GM21825 (cell line): Measurements from ENCODE around the gene TMEM229A.
"Not testable (repeated sequence)": the region's sequence is repeated elsewhere in the genome, so short reads cannot be mapped to it uniquely, and the experiment has no call there.

Source experiments
- ATAC-seq: cut with Tn5 transposase; IDR thresholded peaks from one replicate; pipeline ENCODE4 v1.9.1; 2021; ENCODE audit warnings: mild to moderate bottlenecking, moderate library complexity; ENCODE audit not compliant: unreplicated experiment

Gene TMEM229A

GRCh38 chr7:124033095-124033806 lies 384 bp upstream of the TMEM229A start:
- ATAC-seq, result no peak

GRCh38 chr7:124031919-124032318 lies 948 bp downstream of the TMEM229A start:
- no peak for ATAC-seq

- no peak for ATAC-seq
Observed at GRCh38 chr7:124031406-124031805, 1.5 kb downstream of the TMEM229A start.

- ATAC-seq, result no peak
Observed at GRCh38 chr7:124030964-124031363, 1.9 kb downstream of the TMEM229A start.

GRCh38 chr7:124029396-124030188 lies 3.3 kb downstream of the TMEM229A start:
- no peak for ATAC-seq

- ATAC-seq, result no peak
Observed at GRCh38 chr7:124027236-124027635, 5.6 kb downstream of the TMEM229A start.

GRCh38 chr7:124024329-124024728 lies 8.5 kb downstream of the TMEM229A start:
- ATAC-seq, result not testable (repeated sequence)

- ATAC-seq, result no peak
Observed at GRCh38 chr7:124022551-124022950, 10.3 kb downstream of the TMEM229A start.

GRCh38 chr7:124020060-124020459 lies 12.8 kb downstream of the TMEM229A start:
- no peak for ATAC-seq

- ATAC-seq, result no peak
Observed at GRCh38 chr7:124013306-124013705, 19.6 kb downstream of the TMEM229A start.

GRCh38 chr7:124012864-124013263 lies 20.0 kb downstream of the TMEM229A start:
- ATAC-seq, result no peak

- no peak for ATAC-seq
Observed at GRCh38 chr7:124009321-124009720, 23.5 kb downstream of the TMEM229A start.

GRCh38 chr7:124008296-124008695 lies 24.6 kb downstream of the TMEM229A start:
- not testable (repeated sequence) for ATAC-seq

- ATAC-seq, result no peak
Observed at GRCh38 chr7:123999703-124000102, 33.2 kb downstream of the TMEM229A start.

- ATAC-seq, result no peak
Observed at GRCh38 chr7:123998921-123999320, 33.9 kb downstream of the TMEM229A start.

GRCh38 chr7:123996327-123996625 lies 36.6 kb downstream of the TMEM229A start:
- no peak for ATAC-seq

- no peak for ATAC-seq
Observed at GRCh38 chr7:123995617-123996326, 37.1 kb downstream of the TMEM229A start.

- ATAC-seq, result no peak
Observed at GRCh38 chr7:123994449-123994848, 38.4 kb downstream of the TMEM229A start.

GRCh38 chr7:123993996-123994395 lies 38.9 kb downstream of the TMEM229A start:
- no peak for ATAC-seq

GRCh38 chr7:123992913-123993518 lies 39.9 kb downstream of the TMEM229A start:
- ATAC-seq, result no peak

- no peak for ATAC-seq
Observed at GRCh38 chr7:123987445-123987844, 45.4 kb downstream of the TMEM229A start.
